Endothelial cell of umbilical vein (primary cell): Measurements from ENCODE around the gene FUT8. TPM values are rescaled to one million over a fixed set of nuclear protein-coding genes. Genes with fewer than 3 reads are reported as not detected.

ENCODE experiments used
- BruUV-seq: library from RNA; stranded (reverse); fragments of 400-500 nt; replicated peaks from 2 replicates; lab custom pipeline; 2021; lab: Mats Ljungman, UMichigan
- CTCF ChIA-PET: fragments of 300-600, 350-600 bp; sonication (Branson Sonifier 250); formaldehyde crosslinking; loops from one replicate; lab custom pipeline; 2021; ENCODE audit warnings: antibody characterized with exemption, inconsistent platforms; lab: Charles Lee
- POLR2A ChIA-PET: fragments of 300-600, 350-600 bp; sonication (Branson Sonifier 250); formaldehyde crosslinking; loops from one replicate; lab custom pipeline; 2021; ENCODE audit warnings: antibody characterized with exemption, inconsistent platforms; lab: Charles Lee
- DNase-seq: peaks from one replicate; pipeline ENCODE4 v3.0.0-alpha.2; 2011; ENCODE audit warnings: low read depth, low spot score
- FAIRE-seq: peaks from 2 replicates; lab custom pipeline; 2011; peaks lifted over from hg19 to GRCh38; lab: Jason Lieb, UNC
- H2AFZ ChIP-seq: 2 replicates; pipeline ENCODE4 v1.6.0; 2012; ENCODE audit warnings: low read depth, low read length, control low read depth, inconsistent platforms
- H3K27ac ChIP-seq: 2 replicates; pipeline ENCODE4 v1.5.1; 2011; ENCODE audit warnings: low read depth, mild to moderate bottlenecking, control low read depth, low read length, moderate library complexity; ENCODE audit not compliant: insufficient read depth
- H3K27me3 ChIP-seq, 2 experiments: 2 replicates each; pipeline versions ENCODE4 v1.6.0 to v1.6.1; 2011; ENCODE audit warnings: low read length in 2 of 2, mixed read lengths in 1 of 2; ENCODE audit not compliant: control insufficient read depth in 2 of 2, insufficient read depth in 2 of 2
- H3K36me3 ChIP-seq, 2 experiments: 2 replicates in 1 of 2; 3 replicates in 1 of 2; pipeline ENCODE4 v1.5.1; 2011; ENCODE audit warnings: low read length in 2 of 2, mild to moderate bottlenecking in 1 of 2, moderate library complexity in 1 of 2; ENCODE audit not compliant: control insufficient read depth in 2 of 2, insufficient read depth in 2 of 2; ENCODE audit errors: extremely low read depth in 1 of 2
- H3K4me1 ChIP-seq: 3 replicates; pipeline ENCODE4 v1.5.1; 2011; ENCODE audit warnings: mild to moderate bottlenecking, low read length; ENCODE audit not compliant: control insufficient read depth, insufficient read depth; ENCODE audit errors: extremely low read depth
- H3K4me2 ChIP-seq: 2 replicates; pipeline ENCODE4 v1.6.1; 2011; ENCODE audit warnings: low read length, control low read depth, mixed read lengths; ENCODE audit not compliant: insufficient read depth
- H3K4me3 ChIP-seq, 3 experiments: fragments of 200-600 bp in 1 of 3; sonication (generic), shearing (Covaris generic) in 1 of 3; replicated peaks in 1 of 3; 2 replicates each; pipeline ENCODE4 v1.5.1; 2011 to 2016; ENCODE audit warnings: control low read depth in 3 of 3, low read length in 3 of 3, mild to moderate bottlenecking in 2 of 3, inconsistent platforms in 1 of 3, low read depth in 1 of 3, moderate library complexity in 1 of 3; ENCODE audit not compliant: insufficient read depth in 1 of 3
- H3K79me2 ChIP-seq: 2 replicates; pipeline ENCODE4 v1.6.0; 2012; ENCODE audit warnings: low read length, inconsistent platforms; ENCODE audit not compliant: control insufficient read depth, insufficient read depth
- H3K9ac ChIP-seq: replicated peaks from 2 replicates; pipeline ENCODE3; 2011; ENCODE audit warnings: low read length, control low read depth; ENCODE audit not compliant: insufficient read depth; ENCODE audit errors: extremely low read depth
- H3K9me1 ChIP-seq: replicated peaks from 3 replicates; pipeline ENCODE4 v1.6.0; 2011; ENCODE audit warnings: mild to moderate bottlenecking, low read length; ENCODE audit not compliant: control insufficient read depth, insufficient read depth; ENCODE audit errors: extremely low read depth
- H3K9me3 ChIP-seq: replicated peaks from 2 replicates; pipeline ENCODE4 v1.5.1; 2012; ENCODE audit warnings: low read length, inconsistent platforms; ENCODE audit not compliant: control insufficient read depth, insufficient read depth
- H4K20me1 ChIP-seq: replicated peaks from 2 replicates; pipeline ENCODE3; 2011; ENCODE audit warnings: mild to moderate bottlenecking, low read length; ENCODE audit not compliant: control insufficient read depth, insufficient read depth; ENCODE audit errors: extremely low read depth
- EZH2 ChIP-seq: IDR thresholded peaks from 2 replicates; pipeline ENCODE4 v1.6.1; 2012; ENCODE audit warnings: borderline replicate concordance, low read depth, mild to moderate bottlenecking, moderate library complexity, low read length, inconsistent platforms; ENCODE audit not compliant: severe bottlenecking
- FOS ChIP-seq: IDR thresholded peaks from 2 replicates; pipeline ENCODE4 v1.6.1; 2011; ENCODE audit warnings: mild to moderate bottlenecking, low read length, moderate library complexity, borderline replicate concordance; ENCODE audit not compliant: insufficient read depth
- GATA2 ChIP-seq: IDR thresholded peaks from 2 replicates; pipeline ENCODE4 v1.7.0; 2011; ENCODE audit warnings: low read depth, mild to moderate bottlenecking, moderate library complexity, mixed read lengths, low read length; ENCODE audit not compliant: insufficient read length, insufficient read depth
- JUN ChIP-seq: IDR thresholded peaks from 2 replicates; pipeline ENCODE4 v1.6.1; 2011; ENCODE audit warnings: borderline replicate concordance, low read depth; ENCODE audit not compliant: insufficient read length, insufficient read depth
- MAX ChIP-seq: IDR thresholded peaks from 2 replicates; pipeline ENCODE4 v1.6.1; 2011; ENCODE audit not compliant: insufficient read depth, insufficient read length
- MYC ChIP-seq: IDR thresholded peaks from one replicate; pipeline ENCODE4 v1.6.1; 2011; ENCODE audit warnings: mild to moderate bottlenecking, low read depth, low read length
- POLR2A ChIP-seq: IDR thresholded peaks from 2 replicates; pipeline ENCODE4 v1.6.1; 2012; ENCODE audit warnings: low read depth, mild to moderate bottlenecking, control low read depth, low read length
- dilution Hi-C: fragments of 300-500 bp; cut with MboI; formaldehyde crosslinking; loops from one replicate; pipeline ENCODE4 v1.15.0; 2019; ENCODE audit warnings: low sequenced_read_pairs; ENCODE audit not compliant: extremely low pct_ligation_motif_present
- intact Hi-C: fragments of 100-400 bp; cut with micrococcal nuclease; formaldehyde crosslinking; loops from one replicate; pipeline ENCODE4 v1.10.0; 2022
- polyA plus RNA-seq, 4 experiments: library from polyadenylated mRNA; depleted of rRNA in 3 of 4; stranded (reverse) in 3 of 4; unstranded in 1 of 4; fragments of >200 nt; gene quantifications; 2 replicates each; pipeline versions ENCODE4 v1.2.1 to v1.2.3, GENCODE V29; 2011 to 2012; ENCODE audit warnings: missing spikeins in 1 of 4
- total RNA-seq: library from RNA; stranded (reverse); gene quantifications from 2 replicates; pipeline ENCODE4 v1.2.3, GENCODE V29; 2021

Gene FUT8
- total and polyA plus RNA-seq, 2 donors (not counting 3 experiments of a cell fraction or from before 2014, with no cell fraction given) = 16.7 to 38.8 TPM

- H2AFZ ChIP-seq = no peak overlapping the region
- H4K20me1 ChIP-seq = no peaks in the 10 kb centered on the region
- TF ChIP-seq FOS (no peak), POLR2A (no peak), EZH2 (no peak), JUN (no peak), MAX (no peak), GATA2 (no peak), MYC (no peak)
- FAIRE-seq (no peak), DNase-seq (no peak)
- H3K9ac ChIP-seq = no peak overlapping the region
- H3K79me2 ChIP-seq = no peaks in the 10 kb centered on the region
- POLR2A ChIA-PET = no interaction called here
- no peak overlapping the region for H3K4me2 ChIP-seq
- no peak overlapping the region for H3K27ac ChIP-seq
- no TSS peak for BruUV-seq
- dilution Hi-C loops = no loop called here
- no peaks in the 10 kb centered on the region for H3K9me1 ChIP-seq
- peaks cover 16% of the 10 kb centered on the region for H3K4me1 ChIP-seq
- no peaks in the 10 kb centered on the region for H3K36me3 ChIP-seq
- no peaks in the 10 kb centered on the region for H3K27me3 ChIP-seq
- no peaks in the 10 kb centered on the region for H3K9me3 ChIP-seq
- CTCF ChIA-PET = interaction anchor here (1.2 to 1.6 kb wide), 2 partner anchors 10 to 236 kb away, joined by 4 read pairs; no protein-coding TSS in a partner anchor
- no peak overlapping the region for H3K4me3 ChIP-seq
- intact Hi-C loops = loop anchor here (5.0 kb wide), 1 partner anchor 176 kb away; the partner anchor contains the start of gene FUT8
Measured at GRCh38 chr14:65588426-65589140, 176.1 kb downstream of the FUT8 start.
